HL-60/S4 (cell line): Measurements from ENCODE around the gene COL26A1.

ENCODE experiments used
- in situ Hi-C: fragments of 300-500 bp; cut with MboI; formaldehyde crosslinking; loops from 2 replicates; pipeline ENCODE4 v1.14.3; 2022; ENCODE audit warnings: low sequenced_read_pairs

COL26A1 gene

GRCh38 chr7:101531726-101532357 lies 169.2 kb downstream of the COL26A1 start:
- in situ Hi-C loops: no loop called here

- in situ Hi-C loops: no loop called here
Measured at GRCh38 chr7:101532400-101533102, 169.9 kb downstream of the COL26A1 start.

- in situ Hi-C loops: no loop called here
Measured at GRCh38 chr7:101533103-101533465, 170.4 kb downstream of the COL26A1 start.

- in situ Hi-C loops: no loop called here
Measured at GRCh38 chr7:101534015-101534803, 171.5 kb downstream of the COL26A1 start.

- in situ Hi-C loops: no loop called here
Measured at GRCh38 chr7:101534873-101535272, 172.2 kb downstream of the COL26A1 start.

- in situ Hi-C loops: no loop called here
Measured at GRCh38 chr7:101535351-101535751, 172.7 kb downstream of the COL26A1 start.

- in situ Hi-C loops: no loop called here
Measured at GRCh38 chr7:101536232-101536631, 173.6 kb downstream of the COL26A1 start.

GRCh38 chr7:101536668-101537067 lies 174.0 kb downstream of the COL26A1 start:
- in situ Hi-C loops: no loop called here

GRCh38 chr7:101537205-101537604 lies 174.5 kb downstream of the COL26A1 start:
- in situ Hi-C loops: no loop called here

GRCh38 chr7:101537935-101538595 lies 175.4 kb downstream of the COL26A1 start:
- in situ Hi-C loops: no loop called here

GRCh38 chr7:101538596-101539459 lies 176.2 kb downstream of the COL26A1 start:
- in situ Hi-C loops: no loop called here

- in situ Hi-C loops: loop anchor here (5.0 to 10.0 kb wide), 2 partner anchors 738 to 845 kb away; no protein-coding TSS in a partner anchor
Measured at GRCh38 chr7:101539784-101540183, 177.1 kb downstream of the COL26A1 start.

- in situ Hi-C loops: loop anchor here (5.0 to 10.0 kb wide), 2 partner anchors 735 to 842 kb away; no protein-coding TSS in a partner anchor
Measured at GRCh38 chr7:101542527-101543241, 180.0 kb downstream of the COL26A1 start.

- in situ Hi-C loops: loop anchor here (5.0 to 10.0 kb wide), 2 partner anchors 734 to 841 kb away; no protein-coding TSS in a partner anchor
Measured at GRCh38 chr7:101543242-101543766, 180.6 kb downstream of the COL26A1 start.

- in situ Hi-C loops: loop anchor here (5.0 to 10.0 kb wide), 2 partner anchors 733 to 841 kb away; no protein-coding TSS in a partner anchor
Measured at GRCh38 chr7:101543846-101544245, 181.2 kb downstream of the COL26A1 start.

- in situ Hi-C loops: loop anchor here (10.0 kb wide), 1 partner anchor 839 kb away; no protein-coding TSS in a partner anchor
Measured at GRCh38 chr7:101545441-101546190, 182.9 kb downstream of the COL26A1 start.

GRCh38 chr7:101546308-101546936 lies 183.7 kb downstream of the COL26A1 start:
- in situ Hi-C loops: loop anchor here (10.0 kb wide), 1 partner anchor 838 kb away; no protein-coding TSS in a partner anchor
